Measurements from ENCODE around the gene ELMOD1.

ELMOD1 gene

DNA sequence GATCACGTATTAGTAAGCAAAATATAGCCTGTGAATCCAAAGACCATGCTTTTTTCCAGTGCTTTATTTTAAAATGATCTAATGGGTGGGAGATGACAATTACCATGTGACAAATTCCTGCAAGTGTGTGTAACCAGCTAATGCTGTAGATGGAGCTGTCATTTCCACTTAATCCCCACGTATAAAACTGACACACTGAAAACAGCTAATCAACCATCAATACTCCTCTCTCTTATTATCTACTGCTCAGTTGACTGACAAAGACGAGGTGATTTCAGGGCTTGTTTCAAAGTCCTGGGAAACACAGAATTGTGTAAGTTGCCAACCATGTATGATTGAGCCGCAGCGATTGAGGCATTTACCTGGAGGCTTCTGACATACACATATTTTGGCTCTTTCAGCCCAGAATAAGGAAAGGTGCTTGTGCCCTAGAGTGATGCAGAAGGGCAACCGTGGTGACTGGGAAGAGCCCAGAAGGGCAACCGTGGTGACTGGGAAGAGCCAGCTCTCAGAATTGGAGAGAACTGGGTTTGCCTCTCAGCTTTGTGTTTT, 111.2 kb downstream of the ELMOD1 start:
- no peaks in the 10 kb centered on the region for H3K9me3 Mint-ChIP-seq
- H3K36me3 Mint-ChIP-seq (ENCODE audit: low read depth) = no peaks in the 10 kb centered on the region
- peaks cover 19% of the 10 kb centered on the region for H3K27me3 Mint-ChIP-seq
- no peak overlapping the region for H3K27ac Mint-ChIP-seq
- DNase-seq (no peak), ATAC-seq (no peak)
- no peak overlapping the region for H3K4me3 Mint-ChIP-seq
- no peaks in the 10 kb centered on the region for H3K4me1 Mint-ChIP-seq

DNA sequence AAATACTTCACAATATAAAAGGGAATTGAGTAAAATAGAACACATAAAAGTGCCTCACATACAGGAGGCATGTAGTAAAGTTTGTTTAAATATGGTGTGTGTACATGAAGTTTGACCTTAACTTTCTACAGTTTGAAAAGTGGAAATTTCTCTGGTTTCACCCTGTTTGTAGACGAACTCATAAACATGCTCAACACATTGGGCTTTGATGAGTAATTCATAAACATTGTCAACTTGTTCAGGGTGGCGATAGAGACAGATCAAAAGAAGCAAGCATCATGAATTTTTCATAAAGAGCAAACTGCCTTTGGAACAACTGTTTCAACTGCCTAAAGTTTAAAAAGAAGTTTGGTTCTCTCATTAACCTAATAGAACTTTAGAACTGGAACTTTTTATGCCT, 111.8 kb downstream of the ELMOD1 start:
- H3K36me3 Mint-ChIP-seq (ENCODE audit: low read depth) = no peaks in the 10 kb centered on the region
- no peaks in the 10 kb centered on the region for H3K4me1 Mint-ChIP-seq
- H3K4me3 Mint-ChIP-seq = no peak overlapping the region
- no peak overlapping the region for H3K27ac Mint-ChIP-seq
- ATAC-seq (no peak), DNase-seq (no peak)
- peaks cover 17% of the 10 kb centered on the region for H3K27me3 Mint-ChIP-seq
- no peaks in the 10 kb centered on the region for H3K9me3 Mint-ChIP-seq

DNA sequence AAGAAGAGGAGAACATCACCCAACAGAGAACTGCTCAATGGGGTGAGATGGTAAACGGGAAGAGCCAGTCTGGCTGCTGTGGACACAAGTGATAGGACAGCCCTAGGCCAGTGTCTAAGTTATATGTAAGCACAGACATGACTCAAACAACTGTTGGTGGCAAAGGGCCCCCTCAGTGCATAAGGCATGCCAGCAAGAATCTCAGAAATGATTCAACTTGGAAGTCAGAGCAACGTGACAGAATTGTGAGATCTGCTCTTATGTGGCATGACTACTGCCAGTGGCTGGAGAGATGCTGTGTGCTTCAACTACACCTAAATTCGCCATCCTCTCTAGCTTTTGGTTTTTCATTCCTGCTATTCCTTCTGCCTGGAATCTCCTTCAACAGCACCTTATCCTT, 113.5 kb downstream of the ELMOD1 start:
- H3K27ac Mint-ChIP-seq = no peak overlapping the region
- no peaks in the 10 kb centered on the region for H3K36me3 Mint-ChIP-seq (ENCODE audit: low read depth)
- DNase-seq (no peak), ATAC-seq (no peak)
- no peak overlapping the region for H3K4me3 Mint-ChIP-seq
- no peaks in the 10 kb centered on the region for H3K9me3 Mint-ChIP-seq
- H3K27me3 Mint-ChIP-seq = peaks cover 18% of the 10 kb centered on the region
- H3K4me1 Mint-ChIP-seq = no peaks in the 10 kb centered on the region

DNA sequence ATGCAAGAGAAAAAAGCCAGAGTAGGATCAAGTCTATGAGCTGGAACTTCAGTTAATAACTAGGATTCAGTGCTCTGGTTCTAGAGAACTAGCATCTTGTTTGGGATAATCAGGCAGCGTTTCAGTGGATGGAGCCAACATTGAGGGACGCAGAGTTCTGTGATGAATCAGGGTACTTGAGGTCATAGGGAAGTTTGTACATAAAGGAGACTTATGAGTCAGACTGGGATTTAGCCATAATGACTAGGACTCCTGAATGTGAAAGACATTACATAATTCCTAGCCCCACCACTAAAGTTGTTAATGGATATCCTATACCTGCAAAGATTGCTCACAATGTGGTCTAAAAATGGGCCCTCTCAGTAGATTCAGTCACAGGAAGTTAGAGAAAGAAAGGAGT, 114.1 kb downstream of the ELMOD1 start:
- ATAC-seq (no peak), DNase-seq (no peak)
- no peaks in the 10 kb centered on the region for H3K36me3 Mint-ChIP-seq (ENCODE audit: low read depth)
- H3K4me3 Mint-ChIP-seq = no peak overlapping the region
- H3K27me3 Mint-ChIP-seq = peaks cover 18% of the 10 kb centered on the region
- no peaks in the 10 kb centered on the region for H3K9me3 Mint-ChIP-seq
- H3K27ac Mint-ChIP-seq = no peak overlapping the region
- H3K4me1 Mint-ChIP-seq = no peaks in the 10 kb centered on the region

DNA sequence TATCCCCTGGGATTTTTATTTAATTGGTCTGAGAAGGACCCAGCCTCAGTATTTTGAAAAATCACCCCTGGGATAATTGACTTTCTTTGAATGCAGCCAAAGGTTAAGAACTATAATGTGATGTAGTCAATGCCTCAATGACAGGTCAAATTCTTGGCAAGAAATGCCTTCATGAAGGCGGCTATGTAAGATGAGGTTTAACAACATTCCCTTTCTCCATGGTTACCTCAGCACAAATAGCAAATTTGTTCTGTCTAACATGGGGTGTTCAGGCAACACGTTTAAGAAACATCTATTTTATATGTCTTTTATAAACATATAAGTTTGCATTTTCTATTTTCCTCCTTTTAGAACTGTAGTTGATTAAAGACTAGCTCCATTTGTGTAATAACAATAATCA, 115.6 kb downstream of the ELMOD1 start:
- DNase-seq (no peak), ATAC-seq (no peak)
- Mint-ChIP-seq H3K4me1 (no peaks in the 10 kb centered on the region), H3K36me3 (ENCODE audit: low read depth) (no peaks in the 10 kb centered on the region), H3K4me3 (no peak overlapping the region), H3K9me3 (no peaks in the 10 kb centered on the region), H3K27ac (no peak overlapping the region), H3K27me3 (peaks cover 16% of the 10 kb centered on the region)

GRCh38 chr11:107707215-107707671, 116.3 kb downstream of the ELMOD1 start:
- no peak for DNase-seq
- no peak overlapping the region for H3K4me3 Mint-ChIP-seq
- H3K9me3 Mint-ChIP-seq = no peaks in the 10 kb centered on the region
- no peaks in the 10 kb centered on the region for H3K4me1 Mint-ChIP-seq
- no peak for ATAC-seq
- no peaks in the 10 kb centered on the region for H3K36me3 Mint-ChIP-seq (ENCODE audit: low read depth)
- H3K27me3 Mint-ChIP-seq = peaks cover 17% of the 10 kb centered on the region
- H3K27ac Mint-ChIP-seq = no peak overlapping the region

DNA sequence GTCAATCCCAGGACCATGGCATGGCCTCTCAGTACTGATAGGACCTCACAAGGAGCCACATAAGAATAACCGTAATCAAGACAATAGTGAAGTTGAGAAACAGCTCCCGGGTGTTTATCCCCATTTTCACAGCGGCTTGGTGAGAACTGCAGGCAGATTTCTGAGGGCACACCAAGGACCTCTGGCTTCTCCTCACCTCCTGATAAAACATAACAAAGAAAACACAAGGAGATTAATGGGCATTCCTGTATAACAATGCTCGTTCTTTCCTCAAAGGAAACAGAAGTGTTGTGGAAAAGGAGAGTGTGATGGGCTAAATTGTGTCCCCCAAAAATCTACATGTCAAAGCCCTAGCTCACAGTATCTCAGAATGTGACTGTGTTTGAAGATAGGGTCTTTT, 116.9 kb downstream of the ELMOD1 start:
- no peaks in the 10 kb centered on the region for H3K4me1 Mint-ChIP-seq
- H3K4me3 Mint-ChIP-seq = no peak overlapping the region
- no peaks in the 10 kb centered on the region for H3K9me3 Mint-ChIP-seq
- peaks cover 21% of the 10 kb centered on the region for H3K27me3 Mint-ChIP-seq
- ATAC-seq (no peak), DNase-seq (no peak)
- no peak overlapping the region for H3K27ac Mint-ChIP-seq
- H3K36me3 Mint-ChIP-seq (ENCODE audit: low read depth) = no peaks in the 10 kb centered on the region

DNA sequence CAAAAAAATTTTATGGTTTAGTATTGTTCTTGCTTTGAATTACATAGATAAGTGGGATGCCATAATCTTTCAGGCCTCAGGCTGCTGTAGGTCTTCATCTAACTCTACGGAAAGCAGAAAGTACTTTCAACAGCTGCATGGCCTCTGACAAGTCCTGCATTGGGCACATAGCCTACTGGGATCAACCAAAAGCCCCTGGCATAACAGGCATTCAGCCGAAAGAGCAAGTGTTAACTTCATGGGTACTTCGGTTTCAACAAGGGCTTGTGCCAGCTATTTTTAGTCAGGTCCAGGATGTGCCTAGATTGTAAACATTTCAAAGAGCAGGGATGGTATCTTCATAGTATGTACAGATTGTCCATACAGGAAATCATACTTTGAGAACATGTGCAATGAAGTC, 117.8 kb downstream of the ELMOD1 start:
- Mint-ChIP-seq H3K9me3 (no peaks in the 10 kb centered on the region), H3K27ac (no peak overlapping the region), H3K27me3 (peaks cover 19% of the 10 kb centered on the region), H3K36me3 (ENCODE audit: low read depth) (no peaks in the 10 kb centered on the region), H3K4me1 (no peaks in the 10 kb centered on the region), H3K4me3 (no peak overlapping the region)
- DNase-seq (no peak), ATAC-seq (no peak)

GRCh38 chr11:107710301-107710700, 119.4 kb downstream of the ELMOD1 start:
- Mint-ChIP-seq H3K4me3 (no peak overlapping the region), H3K27me3 (peaks cover 23% of the 10 kb centered on the region), H3K36me3 (ENCODE audit: low read depth) (no peaks in the 10 kb centered on the region), H3K27ac (no peak overlapping the region), H3K4me1 (no peaks in the 10 kb centered on the region), H3K9me3 (no peaks in the 10 kb centered on the region)
- ATAC-seq = no peak
- no peak for DNase-seq

GRCh38 chr11:107711861-107712755, 121.2 kb downstream of the ELMOD1 start, which contains the start of gene SLN:
SLN (minus strand) TSS chr11:107712056.
- Mint-ChIP-seq H3K4me3 (no peak within 1 kb of the TSS), H3K27ac (no peak within 1 kb of the TSS), H3K27me3 (peaks cover 23% of the 10 kb centered on the region), H3K36me3 (ENCODE audit: low read depth) (no peaks in the 10 kb centered on the region), H3K4me1 (no peaks in the 10 kb centered on the region), H3K9me3 (no peaks in the 10 kb centered on the region)
- DNase-seq = no peak
- no peak for ATAC-seq

- no peak for DNase-seq
- Mint-ChIP-seq H3K4me3 (no peak overlapping the region), H3K9me3 (no peaks in the 10 kb centered on the region), H3K27ac (no peak overlapping the region), H3K4me1 (no peaks in the 10 kb centered on the region), H3K27me3 (peaks cover 23% of the 10 kb centered on the region), H3K36me3 (ENCODE audit: low read depth) (no peaks in the 10 kb centered on the region)
- no peak for ATAC-seq
Measured at GRCh38 chr11:107713009-107713408, 122.1 kb downstream of the ELMOD1 start.

Data from activated naive CD8-positive, alpha-beta T cell treated with anti-CD3 and anti-CD28 coated beads, Interleukin-2, amount 50 U/mL, for 24 hours (primary cell).